ENCODE measurements around the gene HTN1. TPM values are rescaled to one million over a fixed set of nuclear protein-coding genes. Genes with fewer than 3 reads are reported as not detected.
"Not testable (repeated sequence)": the region's sequence is repeated elsewhere in the genome, so short reads cannot be mapped to it uniquely, and the experiment has no call there.

HTN1 gene
- total RNA-seq = not detected
- not detected for polyA plus RNA-seq

DNA sequence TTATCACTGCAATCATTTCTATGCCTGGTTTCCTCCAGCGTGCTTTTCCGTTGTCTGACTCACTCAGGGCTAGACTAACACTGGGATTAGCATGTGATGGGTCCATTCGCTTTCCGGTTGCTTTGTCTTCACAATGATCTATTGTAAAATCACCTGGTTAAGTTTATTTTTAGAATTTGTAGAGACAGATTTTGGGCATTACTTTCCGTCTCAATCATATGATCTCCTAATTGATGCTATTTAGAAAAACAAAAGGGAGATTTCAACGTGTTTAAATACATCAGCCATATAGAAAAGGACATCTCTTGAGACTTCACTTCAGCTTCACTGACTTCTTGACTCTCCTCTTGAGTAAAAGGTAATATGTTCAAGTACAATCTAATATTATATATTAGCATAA is at the start of gene HTN1:
TSS of gene HTN1 (plus strand) at position 301 of the 400 bp plus-strand sequence. CDS start 2,639 bp downstream, outside the sequence.
- H3K4me3 ChIP-seq; intact Hi-C loops (cut with DNase I): not testable (repeated sequence)
- WGBS, 2 donors = 82 to 86% methylated on average over 5 to 6 of the region's 6 CpGs

DNA sequence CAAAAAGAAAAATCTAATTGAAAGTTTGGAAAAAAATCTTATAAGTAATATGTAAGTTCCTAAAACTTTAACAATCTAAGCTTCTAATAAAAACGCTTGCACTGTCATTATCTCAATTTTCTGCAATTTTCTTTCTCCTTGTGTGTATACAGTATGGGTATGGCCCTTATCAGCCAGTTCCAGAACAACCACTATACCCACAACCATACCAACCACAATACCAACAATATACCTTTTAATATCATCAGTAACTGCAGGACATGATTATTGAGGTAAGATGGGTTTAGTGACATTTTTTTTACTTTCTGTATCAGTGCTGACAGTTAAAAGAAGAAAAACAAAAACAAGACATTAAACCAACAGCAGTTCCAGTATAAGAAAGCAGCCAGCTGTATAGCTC is 49.5 kb upstream of the HTN1 start:
- 74 to 77% methylated on average over 1 of the region's 1 CpG for WGBS, 2 donors
- H3K27ac ChIP-seq = no peak overlapping the region
- H3K36me3 ChIP-seq = no peaks in the 10 kb centered on the region
- no peaks in the 10 kb centered on the region for H3K27me3 ChIP-seq
- DNase-seq = no peak
- no peaks in the 10 kb centered on the region for H3K9me3 ChIP-seq
- no peak overlapping the region for H3K4me3 ChIP-seq
- intact Hi-C loops (cut with DNase I) = no loop called here
- no peaks in the 10 kb centered on the region for H3K4me1 ChIP-seq
- no peak for TF ChIP-seq POLR2A (IDR thresholded peaks at IDR 0.05)
- no peak for TF ChIP-seq EP300 (IDR thresholded peaks at IDR 0.05)
- TF ChIP-seq, protein P1, sequence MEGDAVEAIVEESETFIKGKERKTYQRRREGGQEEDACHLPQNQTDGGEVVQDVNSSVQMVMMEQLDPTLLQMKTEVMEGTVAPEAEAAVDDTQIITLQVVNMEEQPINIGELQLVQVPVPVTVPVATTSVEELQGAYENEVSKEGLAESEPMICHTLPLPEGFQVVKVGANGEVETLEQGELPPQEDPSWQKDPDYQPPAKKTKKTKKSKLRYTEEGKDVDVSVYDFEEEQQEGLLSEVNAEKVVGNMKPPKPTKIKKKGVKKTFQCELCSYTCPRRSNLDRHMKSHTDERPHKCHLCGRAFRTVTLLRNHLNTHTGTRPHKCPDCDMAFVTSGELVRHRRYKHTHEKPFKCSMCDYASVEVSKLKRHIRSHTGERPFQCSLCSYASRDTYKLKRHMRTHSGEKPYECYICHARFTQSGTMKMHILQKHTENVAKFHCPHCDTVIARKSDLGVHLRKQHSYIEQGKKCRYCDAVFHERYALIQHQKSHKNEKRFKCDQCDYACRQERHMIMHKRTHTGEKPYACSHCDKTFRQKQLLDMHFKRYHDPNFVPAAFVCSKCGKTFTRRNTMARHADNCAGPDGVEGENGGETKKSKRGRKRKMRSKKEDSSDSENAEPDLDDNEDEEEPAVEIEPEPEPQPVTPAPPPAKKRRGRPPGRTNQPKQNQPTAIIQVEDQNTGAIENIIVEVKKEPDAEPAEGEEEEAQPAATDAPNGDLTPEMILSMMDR (IDR thresholded peaks at IDR 0.05) = no peak
- TF ChIP-seq POLR2AphosphoS5 (IDR thresholded peaks at IDR 0.05) = no peak

More for the DNA sequence above, at the start of gene HTN1:
- H3K4me1 ChIP-seq, DNase-seq, H3K36me3 ChIP-seq, H3K9me3 ChIP-seq, H3K27me3 ChIP-seq, H3K27ac ChIP-seq: not testable (repeated sequence)

DNA sequence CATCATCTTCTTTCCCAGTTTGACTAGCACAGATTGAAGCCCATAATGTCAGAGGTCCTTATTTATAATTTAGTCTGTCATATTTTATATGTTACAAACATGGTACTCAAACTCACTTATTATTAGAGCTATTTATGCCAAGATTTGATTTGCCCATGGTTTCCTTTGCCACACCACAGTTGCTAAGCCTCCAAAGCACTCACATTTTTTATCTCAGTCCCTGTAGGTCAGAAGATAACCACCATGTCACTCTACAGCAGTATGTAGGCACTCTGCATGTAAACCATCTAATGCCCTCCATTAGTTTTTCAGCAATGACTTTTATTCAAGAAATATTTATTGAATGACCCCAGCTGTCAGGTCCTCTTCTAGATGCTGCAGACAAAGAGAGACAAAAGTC is 47.7 kb upstream of the HTN1 start:
- H3K36me3 ChIP-seq = no peaks in the 10 kb centered on the region
- TF ChIP-seq POLR2AphosphoS5 (IDR thresholded peaks at IDR 0.05) = no peak
- TF ChIP-seq EP300 (IDR thresholded peaks at IDR 0.05) = no peak
- no peak for TF ChIP-seq POLR2A (IDR thresholded peaks at IDR 0.05)
- TF ChIP-seq, protein P1 (IDR thresholded peaks at IDR 0.05) = no peak

DNA sequence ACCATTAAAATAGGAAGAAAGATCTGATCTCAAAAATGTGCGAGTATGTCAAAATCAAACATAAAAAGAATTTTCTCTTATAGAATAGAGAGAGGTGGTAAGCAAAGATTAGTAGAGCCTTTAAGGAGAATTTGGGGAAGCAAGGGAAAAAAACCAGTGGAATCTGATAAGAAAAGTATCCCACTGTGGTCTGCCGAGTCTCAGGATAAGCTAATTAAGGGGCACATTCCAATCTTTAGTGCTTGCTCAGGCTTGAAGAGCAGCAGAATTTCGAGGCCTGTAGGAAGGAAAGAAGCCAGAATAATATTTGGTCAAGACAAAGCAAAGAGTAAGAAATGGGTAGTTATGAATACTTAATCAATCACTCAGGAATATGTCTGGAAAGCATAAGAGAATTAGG is 41.5 kb upstream of the HTN1 start:
- Histone ChIP-seq H3K27ac (no peak overlapping the region), H3K36me3 (no peaks in the 10 kb centered on the region), H3K9me3 (no peaks in the 10 kb centered on the region), H3K4me1 (no peaks in the 10 kb centered on the region), H3K27me3 (no peaks in the 10 kb centered on the region), H3K4me3 (no peak overlapping the region)
- 60 to 70% methylated on average over 3 of the region's 3 CpGs for WGBS, 2 donors
- TF ChIP-seq POLR2A (IDR thresholded peaks at IDR 0.05) (no peak), EP300 (IDR thresholded peaks at IDR 0.05) (no peak), POLR2AphosphoS5 (IDR thresholded peaks at IDR 0.05) (no peak)
- TF ChIP-seq, protein P1 (IDR thresholded peaks at IDR 0.05) = no peak
- intact Hi-C loops (cut with DNase I) = no loop called here
- no peak for DNase-seq

More for the DNA sequence above, 47.7 kb upstream of the HTN1 start:
- intact Hi-C loops (cut with DNase I) = no loop called here
- H3K27ac ChIP-seq = no peak overlapping the region
- no peaks in the 10 kb centered on the region for H3K9me3 ChIP-seq
- DNase-seq = no peak
- H3K27me3 ChIP-seq = no peaks in the 10 kb centered on the region
- H3K4me1 ChIP-seq = no peaks in the 10 kb centered on the region
- no peak overlapping the region for H3K4me3 ChIP-seq

DNA sequence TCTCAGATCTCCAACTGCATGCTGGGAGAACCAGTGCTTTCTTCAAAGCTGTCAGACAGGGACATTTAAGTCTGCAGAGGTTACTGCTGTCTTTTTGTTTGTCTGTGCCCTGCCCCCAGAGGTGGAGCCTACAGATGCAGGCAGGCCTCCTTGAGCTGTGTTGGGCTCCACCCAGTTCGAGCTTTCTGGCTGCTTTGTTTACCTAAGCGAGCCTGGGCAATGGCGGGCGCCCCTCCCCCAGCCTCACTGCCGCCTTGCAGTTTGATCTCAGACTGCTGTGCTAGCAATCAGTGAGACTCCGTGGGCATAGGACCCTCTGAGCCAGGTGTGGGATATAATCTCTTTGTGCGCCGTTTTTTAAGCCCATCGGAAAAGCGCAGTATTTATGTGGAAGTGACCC is 31.2 kb upstream of the HTN1 start:
- H3K36me3 ChIP-seq; H3K27me3 ChIP-seq; H3K9me3 ChIP-seq; H3K4me1 ChIP-seq; H3K4me3 ChIP-seq; H3K27ac ChIP-seq; DNase-seq; intact Hi-C loops (cut with DNase I): not testable (repeated sequence)
- 70 to 74% methylated on average over 8 to 10 of the region's 10 CpGs for WGBS, 2 donors

DNA sequence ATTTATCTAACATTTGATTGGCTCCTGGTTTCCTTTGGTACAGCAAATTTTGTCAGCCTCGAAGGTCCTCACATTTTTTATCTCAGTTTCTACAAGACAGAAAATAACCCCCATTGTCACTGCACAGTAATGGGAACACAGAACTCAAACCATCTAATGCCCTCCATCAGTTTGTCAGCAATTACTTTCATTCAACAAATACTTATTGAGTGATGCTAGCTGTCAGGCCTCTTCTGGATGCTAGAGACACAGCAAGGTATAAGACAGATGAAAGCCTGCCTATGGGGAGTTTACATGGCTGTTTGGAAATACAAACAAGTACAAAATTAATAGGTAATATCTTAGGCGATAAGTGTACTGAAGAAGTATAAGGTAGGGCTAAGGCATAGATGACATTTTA is 27.0 kb upstream of the HTN1 start:
- 83 to 87% methylated on average over 2 of the region's 2 CpGs for WGBS, 2 donors
- TF ChIP-seq POLR2A (IDR thresholded peaks at IDR 0.05) = no peak
- no peak for TF ChIP-seq EP300 (IDR thresholded peaks at IDR 0.05)
- TF ChIP-seq, protein P1 (IDR thresholded peaks at IDR 0.05) = no peak
- TF ChIP-seq POLR2AphosphoS5 (IDR thresholded peaks at IDR 0.05) = no peak
- Histone ChIP-seq H3K4me1 (no peaks in the 10 kb centered on the region), H3K4me3 (no peak overlapping the region), H3K27me3 (no peaks in the 10 kb centered on the region), H3K27ac (no peak overlapping the region), H3K9me3 (no peaks in the 10 kb centered on the region), H3K36me3 (no peaks in the 10 kb centered on the region)
- no peak for DNase-seq
- intact Hi-C loops (cut with DNase I) = no loop called here

All from sigmoid colon (tissue), 7 donors.